Stimulated activated CD4-positive, alpha-beta T cell treated with anti-CD3 and anti-CD28 coated beads, Interleukin-2, amount 100 ng/mL, for 48 hours (primary cell): ENCODE results near the gene A4GNT.
"Not testable (repeated sequence)": the region's sequence is repeated elsewhere in the genome, so short reads cannot be mapped to it uniquely, and the experiment has no call there.

Experiments used
- DNase-seq, 2 donors: peaks; one replicate each; pipeline ENCODE4 v3.0.0-alpha.2; 2020

The A4GNT gene

GRCh38 chr3:138132239-138132638 lies at the start of gene A4GNT:
Gene A4GNT, minus strand, starts transcription at chr3:138132390. Its CDS starts 1,134 bp downstream, at chr3:138131256.
- no peak for DNase-seq

- DNase-seq, result no peak
Measured at GRCh38 chr3:138180375-138181029, 48.3 kb upstream of the A4GNT start.

- DNase-seq, result peak; percentile 66 to 71
Measured at GRCh38 chr3:138174421-138175131, 42.4 kb upstream of the A4GNT start, which contains the start of gene DBR1. Gene DBR1, minus strand, starts transcription at chr3:138174921. Its CDS starts 126 bp downstream, at chr3:138174795.

GRCh38 chr3:138173769-138174420 lies 41.7 kb upstream of the A4GNT start:
- DNase-seq, result no peak

GRCh38 chr3:138172625-138173024 lies 40.4 kb upstream of the A4GNT start:
- no peak for DNase-seq

GRCh38 chr3:138165061-138165460 lies 32.9 kb upstream of the A4GNT start:
- no peak for DNase-seq

GRCh38 chr3:138157743-138158142 lies 25.6 kb upstream of the A4GNT start:
- DNase-seq, result no peak

GRCh38 chr3:138154534-138154933 lies 22.3 kb upstream of the A4GNT start:
- no peak for DNase-seq

GRCh38 chr3:138148503-138148902 lies 16.3 kb upstream of the A4GNT start:
- DNase-seq, result no peak

- not testable (repeated sequence) for DNase-seq
Measured at GRCh38 chr3:138142181-138142580, 10.0 kb upstream of the A4GNT start.

GRCh38 chr3:138140940-138141339 lies 8.8 kb upstream of the A4GNT start:
- no peak for DNase-seq

- DNase-seq, result no peak
Measured at GRCh38 chr3:138139691-138140090, 7.5 kb upstream of the A4GNT start.

- no peak for DNase-seq
Measured at GRCh38 chr3:138137861-138138260, 5.7 kb upstream of the A4GNT start.

- DNase-seq, result no peak
Measured at GRCh38 chr3:138136201-138136600, 4.0 kb upstream of the A4GNT start.

GRCh38 chr3:138135833-138136194 lies 3.6 kb upstream of the A4GNT start:
- DNase-seq, result no peak

- no peak for DNase-seq
Measured at GRCh38 chr3:138135146-138135832, 3.1 kb upstream of the A4GNT start.

GRCh38 chr3:138127636-138128365 lies 4.4 kb downstream of the A4GNT start:
- no peak for DNase-seq

- no peak for DNase-seq
Measured at GRCh38 chr3:138125548-138126221, 6.5 kb downstream of the A4GNT start.

GRCh38 chr3:138124706-138125355 lies 7.4 kb downstream of the A4GNT start:
- DNase-seq, result no peak

- DNase-seq, result no peak
Measured at GRCh38 chr3:138124188-138124587, 8.0 kb downstream of the A4GNT start.

GRCh38 chr3:138119423-138119766 lies 12.8 kb downstream of the A4GNT start:
- DNase-seq, result no peak
